Stimulated activated naive CD8-positive, alpha-beta T cell treated with anti-CD3 and anti-CD28 coated beads, Interleukin-15, Interleukin-2, amounts not matched to agents 100 U/mL and 50 U/mL, for 24 hours (primary cell): ENCODE measurements around the gene HDAC9.
"Not testable (repeated sequence)": the region's sequence is repeated elsewhere in the genome, so short reads cannot be mapped to it uniquely, and the experiment has no call there.

Source experiments
- ATAC-seq: fragments of 150-1000 bp; cut with Tn5 transposase; one replicate; pipeline ENCODE4 v1.10.0; 2021
- DNase-seq: peaks from one replicate; pipeline ENCODE4 v3.0.0; 2021

HDAC9 gene

GRCh38 chr7:18974803-18975202 is 479.3 kb downstream of the HDAC9 start:
- DNase-seq (no peak), ATAC-seq (no peak)

- no peak for DNase-seq
- no peak for ATAC-seq
Measured at GRCh38 chr7:18975276-18975675, 479.7 kb downstream of the HDAC9 start.

GRCh38 chr7:18975689-18976280 is 480.2 kb downstream of the HDAC9 start:
- DNase-seq (no peak), ATAC-seq (no peak)

GRCh38 chr7:18976715-18977471 is 481.3 kb downstream of the HDAC9 start:
- ATAC-seq, result no peak

GRCh38 chr7:18978108-18978495 is 482.6 kb downstream of the HDAC9 start:
- ATAC-seq, result no peak
- no peak for DNase-seq

More at GRCh38 chr7:18976715-18977471, 481.3 kb downstream of the HDAC9 start:
- no peak for DNase-seq

GRCh38 chr7:18990700-18991099 is 495.2 kb downstream of the HDAC9 start:
- ATAC-seq, result not testable (repeated sequence)

GRCh38 chr7:18993933-18994668 is 498.6 kb downstream of the HDAC9 start:
- DNase-seq, result no peak

More at GRCh38 chr7:18990700-18991099, 495.2 kb downstream of the HDAC9 start:
- not testable (repeated sequence) for DNase-seq

GRCh38 chr7:18995270-18995671 is 499.7 kb downstream of the HDAC9 start:
- DNase-seq (no peak), ATAC-seq (no peak)

More at GRCh38 chr7:18993933-18994668, 498.6 kb downstream of the HDAC9 start:
- ATAC-seq, result no peak

- ATAC-seq (no peak), DNase-seq (no peak)
Measured at GRCh38 chr7:18995811-18996426, 500.4 kb downstream of the HDAC9 start.

- ATAC-seq (no peak), DNase-seq (no peak)
Measured at GRCh38 chr7:18996583-18996982, 501.0 kb downstream of the HDAC9 start.

GRCh38 chr7:18997477-18998150 is 502.1 kb downstream of the HDAC9 start:
- no peak for DNase-seq
- no peak for ATAC-seq

GRCh38 chr7:19000410-19000809 is 504.9 kb downstream of the HDAC9 start:
- DNase-seq (no peak), ATAC-seq (no peak)

- no peak for DNase-seq
- ATAC-seq, result no peak
Measured at GRCh38 chr7:19001854-19002253, 506.3 kb downstream of the HDAC9 start.

GRCh38 chr7:19009241-19009935 is 513.8 kb downstream of the HDAC9 start:
- ATAC-seq (no peak), DNase-seq (no peak)

GRCh38 chr7:19009936-19010280 is 514.4 kb downstream of the HDAC9 start:
- ATAC-seq (no peak), DNase-seq (no peak)

- no peak for ATAC-seq
- DNase-seq, result no peak
Measured at GRCh38 chr7:19011212-19011611, 515.7 kb downstream of the HDAC9 start.

GRCh38 chr7:19015098-19015497 is 519.5 kb downstream of the HDAC9 start:
- no peak for ATAC-seq
- DNase-seq, result no peak

GRCh38 chr7:19016140-19016539 is 520.6 kb downstream of the HDAC9 start:
- DNase-seq, result no peak
- ATAC-seq, result no peak

GRCh38 chr7:19017374-19017773 is 521.8 kb downstream of the HDAC9 start:
- DNase-seq, result no peak
- ATAC-seq, result no peak

- DNase-seq, result no peak
Measured at GRCh38 chr7:19020062-19020461, 524.5 kb downstream of the HDAC9 start.

GRCh38 chr7:19020711-19021110 is 525.2 kb downstream of the HDAC9 start:
- DNase-seq, result no peak
- no peak for ATAC-seq

More at GRCh38 chr7:19020062-19020461, 524.5 kb downstream of the HDAC9 start:
- ATAC-seq, result no peak
